ENCODE data around the gene C4orf50. TPM values are rescaled to one million over a fixed set of nuclear protein-coding genes. Genes with fewer than 3 reads are reported as not detected.
A peak's percentile ranks its signal among the peaks of the same experiment; 100 is the strongest.

C4orf50 gene
- total RNA-seq, 1 donor from 2014 or later, result 0.12 TPM

- H3K27me3 ChIP-seq, result peaks cover 2% of the 10 kb centered on the region
- ATAC-seq, result no peak
These were observed 41.8 kb downstream of the C4orf50 start for GRCh38 chr4:5976431-5976830.

GRCh38 chr4:5974321-5974720, 43.9 kb downstream of the C4orf50 start:
- Histone ChIP-seq H3K36me3 (no peaks in the 10 kb centered on the region), H3K4me1 (no peaks in the 10 kb centered on the region), H3K9me3 (no peaks in the 10 kb centered on the region), H3K27ac (no peak overlapping the region), H3K4me3 (no peak overlapping the region), H3K27me3 (no peaks in the 10 kb centered on the region)
- no peak for TF ChIP-seq CTCF (IDR thresholded peaks at IDR 0.05)
- intact Hi-C loops (cut with DNase I), result loop anchor here (10.0 kb wide), 1 partner anchor 150 kb away; no protein-coding TSS in a partner anchor
- DNase-seq (peak; percentile 13), ATAC-seq (no peak)

More at GRCh38 chr4:5976431-5976830, 41.8 kb downstream of the C4orf50 start:
- Histone ChIP-seq H3K9me3 (no peaks in the 10 kb centered on the region), H3K36me3 (no peaks in the 10 kb centered on the region), H3K4me3 (no peak overlapping the region), H3K4me1 (no peaks in the 10 kb centered on the region), H3K27ac (no peak overlapping the region)
- TF ChIP-seq CTCF (IDR thresholded peaks at IDR 0.05), result no peak
- DNase-seq, result peak; percentile 28
- intact Hi-C loops (cut with DNase I), result loop anchor here (10.0 kb wide), 1 partner anchor 152 kb away; no protein-coding TSS in a partner anchor

- DNase-seq (peak; percentile 47), ATAC-seq (no peak)
- no peaks in the 10 kb centered on the region for H3K27me3 ChIP-seq
- intact Hi-C loops (cut with DNase I), result loop anchor here (10.0 kb wide), 1 partner anchor 149 kb away; no protein-coding TSS in a partner anchor
- TF ChIP-seq CTCF (IDR thresholded peaks at IDR 0.05), result no peak
- H3K4me1 ChIP-seq, result no peaks in the 10 kb centered on the region
- no peaks in the 10 kb centered on the region for H3K36me3 ChIP-seq
- no peak overlapping the region for H3K4me3 ChIP-seq
- no peak overlapping the region for H3K27ac ChIP-seq
- H3K9me3 ChIP-seq, result no peaks in the 10 kb centered on the region
These were observed 44.6 kb downstream of the C4orf50 start for GRCh38 chr4:5973486-5974220.

GRCh38 chr4:5973033-5973432, 45.2 kb downstream of the C4orf50 start:
- H3K4me3 ChIP-seq, result no peak overlapping the region
- no peak for TF ChIP-seq CTCF (IDR thresholded peaks at IDR 0.05)
- no peaks in the 10 kb centered on the region for H3K9me3 ChIP-seq
- intact Hi-C loops (cut with DNase I), result loop anchor here (10.0 kb wide), 1 partner anchor 148 kb away; no protein-coding TSS in a partner anchor
- no peaks in the 10 kb centered on the region for H3K27me3 ChIP-seq
- no peak for ATAC-seq
- no peak overlapping the region for H3K27ac ChIP-seq
- no peaks in the 10 kb centered on the region for H3K4me1 ChIP-seq
- DNase-seq, result peak; percentile 31
- H3K36me3 ChIP-seq, result no peaks in the 10 kb centered on the region

GRCh38 chr4:5972571-5972970, 45.7 kb downstream of the C4orf50 start:
- Histone ChIP-seq H3K4me1 (no peaks in the 10 kb centered on the region), H3K27me3 (no peaks in the 10 kb centered on the region)

More at GRCh38 chr4:5972571-5972970, 45.7 kb downstream of the C4orf50 start:
- intact Hi-C loops (cut with DNase I), result loop anchor here (10.0 kb wide), 1 partner anchor 148 kb away; no protein-coding TSS in a partner anchor
- no peak overlapping the region for H3K4me3 ChIP-seq
- TF ChIP-seq CTCF (IDR thresholded peaks at IDR 0.05), result no peak
- H3K27ac ChIP-seq, result no peak overlapping the region
- H3K36me3 ChIP-seq, result no peaks in the 10 kb centered on the region
- peak; percentile 52 for DNase-seq
- no peak for ATAC-seq
- H3K9me3 ChIP-seq, result no peaks in the 10 kb centered on the region

Data from upper lobe of right lung (tissue), 1 donor.